Gastroesophageal sphincter (tissue), 4 donors: ENCODE measurements around the gene CCDC88C. TPM values are rescaled to one million over a fixed set of nuclear protein-coding genes. Genes with fewer than 3 reads are reported as not detected.

Experiments
- ATAC-seq: fragments of 150-250 bp; one replicate; pipeline ENCODE4 v1.9.1; 2016; ENCODE audit warnings: mild to moderate bottlenecking, moderate library complexity
- H3K27ac ChIP-seq, 4 donors: fragments of 200-600 bp; sonication (generic) in 3 of 4; 1 replicate in 3 of 4; 2 replicates in 1 of 4; pipeline ENCODE4 v1.5.1; 2016 to 2019
- H3K27me3 ChIP-seq: fragments of 200-600 bp; sonication (generic); one replicate; pipeline ENCODE4 v1.5.1; 2019
- H3K36me3 ChIP-seq, 2 donors: fragments of 200-600 bp; sonication (generic); one replicate each; pipeline ENCODE4 v1.5.1; 2019; ENCODE audit warnings: control low read depth in 1 of 2
- H3K4me1 ChIP-seq, 3 donors: fragments of 200-600 bp; sonication (generic); 1 replicate in 2 of 3; 2 replicates in 1 of 3; pipeline ENCODE4 v1.5.1; 2016 to 2019; ENCODE audit warnings: control low read depth in 2 of 3
- H3K4me3 ChIP-seq, 2 donors: fragments of 200-600 bp; sonication (generic); one replicate each; pipeline ENCODE4 v1.5.1; 2019; ENCODE audit warnings: mild to moderate bottlenecking in 1 of 2, moderate library complexity in 1 of 2
- H3K9me3 ChIP-seq, 3 donors: fragments of 200-600 bp; sonication (generic); one replicate each; pipeline ENCODE4 v1.5.1; 2017 to 2019; ENCODE audit warnings: control low read depth in 2 of 3
- CTCF ChIP-seq, 4 experiments: fragments of 200-600 bp in 2 of 4; fragments of 450-650 bp in 2 of 4; sonication (generic) in 1 of 4; IDR thresholded peaks; one replicate each; pipeline ENCODE4 v1.5.1; 2017 to 2019; ENCODE audit warnings: antibody characterized with exemption in 4 of 4, mild to moderate bottlenecking in 2 of 4, moderate library complexity in 2 of 4
- EP300 ChIP-seq: sonication (generic); formaldehyde crosslinking; IDR thresholded peaks from one replicate; pipeline ENCODE4 v1.6.1; 2017; ENCODE audit warnings: antibody characterized with exemption, mild to moderate bottlenecking
- POLR2A ChIP-seq, 2 donors: fragments of 450-650 bp; IDR thresholded peaks; one replicate each; pipeline ENCODE4 v1.6.1; 2017; ENCODE audit warnings: antibody characterized with exemption in 2 of 2, mild to moderate bottlenecking in 2 of 2, moderate library complexity in 1 of 2
- POLR2AphosphoS5 ChIP-seq: sonication (generic); formaldehyde crosslinking; IDR thresholded peaks from one replicate; pipeline ENCODE4 v1.6.1; 2017; ENCODE audit warnings: antibody characterized with exemption
- WGBS, 2 donors: methylation state at CpG; one replicate each; pipeline ENCODE4 v1.1.5; 2018; ENCODE audit warnings: low coverage in 1 of 2; 5-methylcytosine and 5-hydroxymethylcytosine counted together
- total RNA-seq, 4 donors: library from RNA; depleted of rRNA; stranded (reverse); fragments of >200 nt; gene quantifications; one replicate each; pipeline ENCODE4 v1.1.0, GENCODE V29; 2016

Gene CCDC88C
- total RNA-seq, 4 donors from 2014 or later, result 2.0 to 10.1 (median 4.9) TPM

DNA sequence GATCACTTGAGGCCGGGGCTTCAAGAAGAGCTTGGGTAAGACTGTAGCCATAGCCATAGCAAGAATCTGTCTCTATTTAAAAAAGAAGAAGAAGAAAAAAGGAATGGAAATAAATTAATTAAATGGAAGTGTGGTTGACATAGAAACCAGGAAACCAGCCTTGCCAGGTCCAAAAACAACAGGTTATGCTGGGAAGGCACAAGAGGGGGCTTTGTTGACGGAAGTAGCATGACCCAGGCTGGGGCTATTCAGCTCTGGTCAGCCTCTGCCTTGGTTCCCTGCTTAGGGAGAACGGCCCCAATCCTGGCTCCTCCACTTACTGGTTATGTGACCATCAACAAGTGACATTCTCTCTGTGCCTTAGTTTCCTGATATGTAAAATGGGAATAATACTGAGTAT, 158.7 kb downstream of the CCDC88C start:
- Histone ChIP-seq H3K27ac (peak overlapping the region in 2 of 4 donors; percentile 46 to 55), H3K27me3 (no peaks in the 10 kb centered on the region), H3K36me3 (no peaks in the 10 kb centered on the region), H3K4me3 (no peak overlapping the region), H3K4me1 (peaks cover 0 to 27% (median 17%) of the 10 kb centered on the region in 3 donors), H3K9me3 (no peaks in the 10 kb centered on the region)
- no peak for ATAC-seq
- WGBS, 2 donors, result 93 to 94% methylated on average over 2 to 3 of the region's 3 CpGs
- TF ChIP-seq POLR2A (IDR thresholded peaks at IDR 0.05) (no peak), CTCF (IDR thresholded peaks at IDR 0.05) (no peak), EP300 (no peak), POLR2AphosphoS5 (no peak)

GRCh38 chr14:91258011-91258618, 159.5 kb downstream of the CCDC88C start:
- TF ChIP-seq CTCF (IDR thresholded peaks at IDR 0.05) (no peak), POLR2AphosphoS5 (peak; percentile 65)
- Histone ChIP-seq H3K4me1 (peaks cover 0 to 29% (median 18%) of the 10 kb centered on the region in 3 donors), H3K27ac (peak overlapping the region in 3 of 4 donors; percentile 46 to 65 (median 55)), H3K36me3 (no peaks in the 10 kb centered on the region), H3K4me3 (no peak overlapping the region), H3K9me3 (no peaks in the 10 kb centered on the region), H3K27me3 (no peaks in the 10 kb centered on the region)
- ATAC-seq, result peak; percentile 87
- WGBS, 2 donors, result 35 to 44% methylated on average over 4 to 10 of the region's 16 CpGs

DNA sequence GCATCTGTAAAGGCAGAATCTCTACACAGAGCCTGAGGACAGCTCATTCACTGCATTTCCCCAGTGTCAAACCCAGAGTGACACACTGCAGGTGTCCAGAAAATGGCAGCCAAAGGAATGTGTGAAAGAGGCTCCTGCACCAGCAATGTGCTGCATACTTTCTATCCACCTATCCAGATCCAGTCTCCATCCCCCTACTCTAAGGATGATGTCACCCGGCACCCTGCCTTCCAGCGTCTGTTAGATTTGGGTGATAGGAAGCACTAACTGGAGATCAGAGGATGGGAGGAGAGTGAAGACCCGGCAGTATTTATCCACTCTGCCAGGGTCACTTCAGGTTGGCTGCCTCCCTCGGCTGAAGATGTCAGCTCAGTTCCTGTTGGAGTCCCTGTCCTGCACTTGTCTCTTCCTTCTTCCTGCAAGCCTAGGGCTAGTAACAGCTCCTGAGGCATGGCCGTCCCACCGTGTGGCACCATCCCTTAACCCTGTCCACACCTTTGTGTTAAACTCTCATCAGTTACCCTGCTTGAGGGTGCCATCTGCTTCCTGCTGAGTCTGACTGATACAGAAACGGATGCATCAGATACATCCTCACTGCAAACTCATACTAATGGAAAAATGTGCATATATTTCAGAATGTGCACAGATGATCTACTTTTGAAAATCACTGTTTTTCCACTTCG, 160.2 kb downstream of the CCDC88C start:
- Histone ChIP-seq H3K36me3 (no peaks in the 10 kb centered on the region), H3K27ac (peak overlapping the region in 3 of 4 donors; percentile 46 to 65 (median 55)), H3K4me1 (peaks cover 0 to 35% (median 22%) of the 10 kb centered on the region in 3 donors), H3K27me3 (no peaks in the 10 kb centered on the region), H3K9me3 (no peaks in the 10 kb centered on the region), H3K4me3 (no peak overlapping the region)
- no peak for ATAC-seq
- TF ChIP-seq POLR2AphosphoS5 (no peak), CTCF (IDR thresholded peaks at IDR 0.05) (no peak), EP300 (no peak), POLR2A (IDR thresholded peaks at IDR 0.05) (no peak)
- WGBS, 2 donors, result 41 to 43% methylated on average over 1 to 8 of the region's 8 CpGs

DNA sequence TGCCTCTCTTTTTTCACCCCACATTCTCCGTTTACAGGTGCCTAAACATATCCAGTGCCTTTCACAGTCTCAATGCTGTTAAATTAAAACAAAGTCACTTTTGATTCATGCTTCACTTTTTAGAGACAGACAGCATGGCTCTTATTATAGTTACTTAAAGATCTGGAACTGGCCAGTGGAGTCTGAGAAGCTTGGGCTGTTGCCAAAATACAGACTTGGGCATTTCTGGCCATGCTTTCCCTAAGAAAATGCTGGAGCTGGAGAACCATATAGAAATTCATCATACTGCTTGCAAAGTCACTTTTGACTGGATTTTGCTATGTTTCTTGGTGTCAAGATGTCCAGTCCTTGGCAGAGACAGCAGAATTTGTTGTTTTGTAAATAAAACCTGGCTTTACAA, 161.0 kb downstream of the CCDC88C start:
- H3K4me3 ChIP-seq, result no peak overlapping the region
- no peaks in the 10 kb centered on the region for H3K36me3 ChIP-seq
- H3K27me3 ChIP-seq, result no peaks in the 10 kb centered on the region
- TF ChIP-seq POLR2AphosphoS5, result no peak
- no peak for TF ChIP-seq EP300
- no peak for TF ChIP-seq POLR2A (IDR thresholded peaks at IDR 0.05)
- no peak for TF ChIP-seq CTCF (IDR thresholded peaks at IDR 0.05)
- peak overlapping the region in 3 of 4 donors; percentile 46 to 65 (median 55) for H3K27ac ChIP-seq
- H3K9me3 ChIP-seq, result no peaks in the 10 kb centered on the region
- peaks cover 0 to 36% (median 22%) of the 10 kb centered on the region in 3 donors for H3K4me1 ChIP-seq
- ATAC-seq, result no peak
- 14 to 29% methylated on average over 1 of the region's 1 CpG for WGBS, 2 donors
